Keratinocyte (primary cell): ENCODE measurements around the gene APRT.

Source experiments
- EZH2 ChIP-seq: IDR thresholded peaks from one replicate; pipeline ENCODE4 v1.6.1; 2012; ENCODE audit warnings: inconsistent platforms, mild to moderate bottlenecking, low read length, moderate library complexity
- TF ChIP-seq, protein P1 (sequence below), 3 experiments: IDR thresholded peaks in 1 of 3; conservative IDR thresholded peaks in 1 of 3; optimal IDR thresholded peaks in 1 of 3; 2 replicates in 2 of 3; 3 replicates in 1 of 3; pipeline versions ENCODE3 to v1.5.1; 2011; ENCODE audit warnings: low read length in 3 of 3, mild to moderate bottlenecking in 3 of 3, moderate library complexity in 2 of 3, control low read depth in 1 of 3, inconsistent platforms in 1 of 3; ENCODE audit not compliant: insufficient read depth in 2 of 3; ENCODE audit errors: extremely low read depth in 1 of 3

- TF ChIP-seq, protein P1, sequence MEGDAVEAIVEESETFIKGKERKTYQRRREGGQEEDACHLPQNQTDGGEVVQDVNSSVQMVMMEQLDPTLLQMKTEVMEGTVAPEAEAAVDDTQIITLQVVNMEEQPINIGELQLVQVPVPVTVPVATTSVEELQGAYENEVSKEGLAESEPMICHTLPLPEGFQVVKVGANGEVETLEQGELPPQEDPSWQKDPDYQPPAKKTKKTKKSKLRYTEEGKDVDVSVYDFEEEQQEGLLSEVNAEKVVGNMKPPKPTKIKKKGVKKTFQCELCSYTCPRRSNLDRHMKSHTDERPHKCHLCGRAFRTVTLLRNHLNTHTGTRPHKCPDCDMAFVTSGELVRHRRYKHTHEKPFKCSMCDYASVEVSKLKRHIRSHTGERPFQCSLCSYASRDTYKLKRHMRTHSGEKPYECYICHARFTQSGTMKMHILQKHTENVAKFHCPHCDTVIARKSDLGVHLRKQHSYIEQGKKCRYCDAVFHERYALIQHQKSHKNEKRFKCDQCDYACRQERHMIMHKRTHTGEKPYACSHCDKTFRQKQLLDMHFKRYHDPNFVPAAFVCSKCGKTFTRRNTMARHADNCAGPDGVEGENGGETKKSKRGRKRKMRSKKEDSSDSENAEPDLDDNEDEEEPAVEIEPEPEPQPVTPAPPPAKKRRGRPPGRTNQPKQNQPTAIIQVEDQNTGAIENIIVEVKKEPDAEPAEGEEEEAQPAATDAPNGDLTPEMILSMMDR (optimal IDR thresholded peaks at IDR 0.05 in 1 of 3, IDR thresholded peaks at IDR 0.05 in 1 of 3, conservative IDR thresholded peaks at IDR 0.05 in 1 of 3; ENCODE audit: extremely low read depth in 1 of 3, insufficient read depth in 2 of 3, low read length in 3 of 3) = no peak
- TF ChIP-seq EZH2 = no peak
Observed at GRCh38 chr16:88851616-88852015, 39.9 kb upstream of the APRT start.
